HEK293 (cell line): Measurements from ENCODE around the gene MPC1L.

Experiments
- SETDB1 ChIP-seq: IDR thresholded peaks from one replicate; pipeline ENCODE4 v1.6.1; 2017; ENCODE audit warnings: mild to moderate bottlenecking, low read length, moderate library complexity, mixed read lengths; ENCODE audit not compliant: insufficient read length
- ZNF548 ChIP-seq: fragments of 450-650 bp; formaldehyde crosslinking; IDR thresholded peaks from 2 replicates; pipeline ENCODE4 v1.5.1; 2016; ENCODE audit warnings: missing biosample characterization, missing genetic modification characterization

DNA sequence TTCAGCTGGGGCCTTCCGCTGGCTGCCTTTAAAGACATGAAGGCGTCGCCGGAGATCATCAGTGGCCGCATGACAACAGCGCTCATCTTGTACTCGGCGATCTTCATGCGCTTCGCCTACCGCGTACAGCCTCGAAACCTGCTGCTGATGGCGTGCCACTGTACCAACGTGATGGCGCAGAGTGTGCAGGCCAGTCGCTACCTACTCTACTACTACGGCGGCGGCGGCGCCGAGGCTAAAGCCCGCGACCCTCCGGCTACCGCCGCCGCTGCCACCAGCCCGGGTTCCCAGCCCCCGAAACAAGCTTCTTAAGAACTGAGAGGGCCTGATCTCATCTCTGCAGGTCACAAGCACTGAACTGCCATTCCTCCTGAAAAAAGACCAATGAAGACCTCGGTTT, 437 bp downstream of the MPC1L start:
- TF ChIP-seq SETDB1: no peak
- TF ChIP-seq ZNF548 (tag by site-specific recombination): no peak
